Endodermal cell (in vitro differentiated cells): ENCODE measurements around the gene PI4KA. TPM values are rescaled to one million over a fixed set of nuclear protein-coding genes. Genes with fewer than 3 reads are reported as not detected.

Experiments used
- DNase-seq: peaks from one replicate; pipeline ENCODE4 v3.0.0-alpha.2; 2017
- H3K27ac ChIP-seq: 2 replicates; pipeline ENCODE4 v1.5.1; 2013; ENCODE audit warnings: mild to moderate bottlenecking, low read depth, low read length, moderate library complexity
- H3K27me3 ChIP-seq: 2 replicates; pipeline ENCODE4 v1.6.1; 2013; ENCODE audit warnings: mild to moderate bottlenecking, low read length, moderate library complexity; ENCODE audit not compliant: insufficient read depth, control insufficient read depth, poor library complexity, severe bottlenecking
- H3K36me3 ChIP-seq: 2 replicates; pipeline ENCODE4 v1.7.0; 2013; ENCODE audit warnings: mild to moderate bottlenecking, low read length, moderate library complexity; ENCODE audit not compliant: control insufficient read depth, insufficient read depth
- H3K4me1 ChIP-seq: one replicate; pipeline ENCODE4 v1.7.0; 2013; ENCODE audit warnings: low read length; ENCODE audit not compliant: control insufficient read depth, insufficient read depth
- H3K4me3 ChIP-seq: 2 replicates; pipeline ENCODE4 v1.5.1; 2013; ENCODE audit warnings: mild to moderate bottlenecking, low read length, moderate library complexity
- H3K9ac ChIP-seq: 2 replicates; pipeline ENCODE4 v1.6.1; 2013; ENCODE audit warnings: mild to moderate bottlenecking, low read length, moderate library complexity; ENCODE audit not compliant: poor library complexity, severe bottlenecking; ENCODE audit errors: extremely low read depth
- H3K9me3 ChIP-seq: 2 replicates; pipeline ENCODE4 v1.6.1; 2013; ENCODE audit warnings: mild to moderate bottlenecking, low read length, moderate library complexity; ENCODE audit not compliant: control insufficient read depth
- H3K27ac Mint-ChIP-seq: 2 replicates; pipeline ENCODE4 v1.8.0; 2020; ENCODE audit warnings: mixed read lengths
- H3K27me3 Mint-ChIP-seq: 2 replicates; pipeline ENCODE4 v1.8.0; 2021; ENCODE audit warnings: mild to moderate bottlenecking, mixed read lengths; ENCODE audit not compliant: insufficient read depth
- H3K36me3 Mint-ChIP-seq: 2 replicates; pipeline ENCODE4 v1.8.0; 2020; ENCODE audit warnings: low read depth, mixed read lengths
- H3K4me1 Mint-ChIP-seq: 2 replicates; pipeline ENCODE4 v1.8.0; 2020; ENCODE audit warnings: mixed read lengths
- H3K4me3 Mint-ChIP-seq: 2 replicates; pipeline ENCODE4 v1.8.0; 2020; ENCODE audit warnings: mild to moderate bottlenecking, moderate library complexity, mixed read lengths
- H3K9me3 Mint-ChIP-seq: 2 replicates; pipeline ENCODE4 v1.8.0; 2020; ENCODE audit warnings: mild to moderate bottlenecking, mixed read lengths
- CTCF ChIP-seq: fragments of 200-600 bp; sonication (generic); conservative IDR thresholded peaks from 2 replicates; pipeline ENCODE4 v1.5.0; 2021; ENCODE audit warnings: antibody characterized with exemption, mild to moderate bottlenecking
- WGBS, 2 experiments: methylation state at CpG; one replicate each; pipeline versions ENCODE4 v1.1.5 to v1.1.7; 2013; ENCODE audit warnings: missing lambda C conversion rate in 2 of 2, mixed read lengths in 1 of 2; ENCODE audit not compliant: insufficient coverage in 1 of 2, insufficient read length in 1 of 2; 5-methylcytosine and 5-hydroxymethylcytosine counted together
- total RNA-seq, 2 donors: library from RNA; stranded (reverse); fragmentation: NEBNext Ultra II Directional in 1 of 2; extraction: Animal tissue kit (Norgen Biotek cat#: 25700) in 1 of 2; gene quantifications; 2 replicates in 1 of 2; 3 replicates in 1 of 2; pipeline ENCODE4 v1.2.1, GENCODE V29; 2021

Gene PI4KA
- total RNA-seq, 2 donors from 2014 or later = 49.0 to 62.0 TPM

GRCh38 chr22:20805972-20806471, 52.6 kb downstream of the PI4KA start:
- Histone ChIP-seq H3K4me3 (no peak overlapping the region), H3K9ac (no peak overlapping the region), H3K36me3 (peaks cover 69% of the 10 kb centered on the region), H3K27ac (no peak overlapping the region), H3K27me3 (no peaks in the 10 kb centered on the region), H3K4me1 (no peaks in the 10 kb centered on the region), H3K9me3 (no peaks in the 10 kb centered on the region)
- peaks cover 5% of the 10 kb centered on the region for H3K4me1 Mint-ChIP-seq
- 95 to 100% methylated on average over 1 to 3 of the region's 3 CpGs for WGBS, 2 experiments
- no peak for TF ChIP-seq CTCF
- peak overlapping the region; percentile 39 for H3K27ac Mint-ChIP-seq
- H3K36me3 Mint-ChIP-seq = peaks cover 55% of the 10 kb centered on the region
- H3K4me3 Mint-ChIP-seq = no peak overlapping the region
- H3K9me3 Mint-ChIP-seq = no peaks in the 10 kb centered on the region
- DNase-seq = peak; percentile 75
- no peaks in the 10 kb centered on the region for H3K27me3 Mint-ChIP-seq

GRCh38 chr22:20804650-20805049, 54.0 kb downstream of the PI4KA start:
- H3K27me3 Mint-ChIP-seq = no peaks in the 10 kb centered on the region
- Histone ChIP-seq H3K27ac (no peak overlapping the region), H3K27me3 (no peaks in the 10 kb centered on the region), H3K4me1 (no peaks in the 10 kb centered on the region), H3K9me3 (no peaks in the 10 kb centered on the region), H3K36me3 (peaks cover 71% of the 10 kb centered on the region), H3K9ac (no peak overlapping the region), H3K4me3 (no peak overlapping the region)
- TF ChIP-seq CTCF = no peak
- no peak for DNase-seq
- peaks cover 49% of the 10 kb centered on the region for H3K36me3 Mint-ChIP-seq
- H3K27ac Mint-ChIP-seq = no peak overlapping the region
- H3K9me3 Mint-ChIP-seq = no peaks in the 10 kb centered on the region
- peaks cover 8% of the 10 kb centered on the region for H3K4me1 Mint-ChIP-seq
- WGBS, 2 experiments = 88 to 92% methylated on average over 6 of the region's 6 CpGs
- H3K4me3 Mint-ChIP-seq = no peak overlapping the region

- peak; percentile 81 for TF ChIP-seq CTCF
- no peaks in the 10 kb centered on the region for H3K4me1 ChIP-seq
- peak; percentile 84 for DNase-seq
- no peak overlapping the region for H3K4me3 ChIP-seq
- H3K27ac Mint-ChIP-seq = no peak overlapping the region
- peaks cover 71% of the 10 kb centered on the region for H3K36me3 ChIP-seq
- H3K9me3 Mint-ChIP-seq = no peaks in the 10 kb centered on the region
- H3K36me3 Mint-ChIP-seq = peaks cover 43% of the 10 kb centered on the region
- H3K4me3 Mint-ChIP-seq = no peak overlapping the region
- H3K27me3 ChIP-seq = no peaks in the 10 kb centered on the region
- no peaks in the 10 kb centered on the region for H3K9me3 ChIP-seq
- H3K9ac ChIP-seq = no peak overlapping the region
- H3K27ac ChIP-seq = no peak overlapping the region
- 85 to 87% methylated on average over 10 to 11 of the region's 11 CpGs for WGBS, 2 experiments
- no peaks in the 10 kb centered on the region for H3K27me3 Mint-ChIP-seq
- peaks cover 11% of the 10 kb centered on the region for H3K4me1 Mint-ChIP-seq
These were observed 54.8 kb downstream of the PI4KA start for GRCh38 chr22:20803696-20804324.
